NCI-H345 (cell line): ENCODE measurements around the gene LIG3.
A peak's percentile ranks its signal among the peaks of the same experiment; 100 is the strongest.
"Not testable (repeated sequence)": the region's sequence is repeated elsewhere in the genome, so short reads cannot be mapped to it uniquely, and the experiment has no call there.

Source experiments
- DNase-seq: peaks from one replicate; lab custom pipeline; 2025; lab: John Stamatoyannopoulos, UW

LIG3 gene

GRCh38 chr17:34980353-34980680 lies at the start of gene LIG3:
LIG3 (plus strand) TSS chr17:34980512; CDS start chr17:34983006, 2,494 bp downstream.
- peak; percentile 94 for DNase-seq

GRCh38 chr17:34950780-34951179 lies 29.5 kb upstream of the LIG3 start:
- DNase-seq = not testable (repeated sequence)

GRCh38 chr17:34958438-34958837 lies 21.9 kb upstream of the LIG3 start:
- DNase-seq = no peak

- DNase-seq = peak; percentile 94
Measured at GRCh38 chr17:34961093-34961911, 19.0 kb upstream of the LIG3 start, which contains the start of the genes CCT6B and ZNF830. CCT6B (minus strand) TSS chr17:34961460; CDS start chr17:34961393, 67 bp downstream. ZNF830 (plus strand) TSS chr17:34961540; CDS start chr17:34961567, 27 bp downstream.

- no peak for DNase-seq
Measured at GRCh38 chr17:34974179-34974578, 6.1 kb upstream of the LIG3 start.

- DNase-seq = no peak
Measured at GRCh38 chr17:34974794-34975785, 5.2 kb upstream of the LIG3 start.

- no peak for DNase-seq
Measured at GRCh38 chr17:34979153-34979552, 1.2 kb upstream of the LIG3 start.

GRCh38 chr17:34979650-34980352 lies 511 bp upstream of the LIG3 start:
- DNase-seq = peak; percentile 12

- DNase-seq = peak; percentile 79
Measured at GRCh38 chr17:34980681-34981537, 597 bp downstream of the LIG3 start.

GRCh38 chr17:34981538-34982241 lies 1.4 kb downstream of the LIG3 start:
- DNase-seq = no peak

- no peak for DNase-seq
Measured at GRCh38 chr17:34987232-34987631, 6.9 kb downstream of the LIG3 start.

- no peak for DNase-seq
Measured at GRCh38 chr17:34988644-34989043, 8.3 kb downstream of the LIG3 start.

GRCh38 chr17:34989473-34989872 lies 9.2 kb downstream of the LIG3 start:
- DNase-seq = no peak

GRCh38 chr17:34990921-34991365 lies 10.6 kb downstream of the LIG3 start:
- no peak for DNase-seq

- no peak for DNase-seq
Measured at GRCh38 chr17:34991606-34992005, 11.3 kb downstream of the LIG3 start.

- no peak for DNase-seq
Measured at GRCh38 chr17:34993031-34993430, 12.7 kb downstream of the LIG3 start.

- DNase-seq = no peak
Measured at GRCh38 chr17:34996422-34997285, 16.3 kb downstream of the LIG3 start.

GRCh38 chr17:34997355-34997862 lies 17.1 kb downstream of the LIG3 start:
- no peak for DNase-seq

GRCh38 chr17:34998205-34998604 lies 17.9 kb downstream of the LIG3 start:
- peak; percentile 49 for DNase-seq
